Stimulated activated CD4-positive, alpha-beta T cell treated with anti-CD3 and anti-CD28 coated beads, Interleukin-4, amount 100 ng/mL, for 48 hours (primary cell): ENCODE measurements around the gene CEP85L.
A peak's percentile ranks its signal among the peaks of the same experiment; 100 is the strongest.

ENCODE experiments used
- DNase-seq, 2 donors: peaks; one replicate each; pipeline ENCODE4 v3.0.0-alpha.2; 2020; ENCODE audit warnings: low read depth in 2 of 2

The CEP85L gene

GRCh38 chr6:118651282-118652050, at the start of gene CEP85L:
TSS of gene CEP85L (minus strand) at chr6:118651591. CDS start at chr6:118651269, 322 bp downstream.
- DNase-seq, result peak; percentile 88 to 90

GRCh38 chr6:118700531-118700930, 49.1 kb upstream of the CEP85L start:
- no peak for DNase-seq

GRCh38 chr6:118697554-118697953, 46.2 kb upstream of the CEP85L start:
- no peak for DNase-seq

DNA sequence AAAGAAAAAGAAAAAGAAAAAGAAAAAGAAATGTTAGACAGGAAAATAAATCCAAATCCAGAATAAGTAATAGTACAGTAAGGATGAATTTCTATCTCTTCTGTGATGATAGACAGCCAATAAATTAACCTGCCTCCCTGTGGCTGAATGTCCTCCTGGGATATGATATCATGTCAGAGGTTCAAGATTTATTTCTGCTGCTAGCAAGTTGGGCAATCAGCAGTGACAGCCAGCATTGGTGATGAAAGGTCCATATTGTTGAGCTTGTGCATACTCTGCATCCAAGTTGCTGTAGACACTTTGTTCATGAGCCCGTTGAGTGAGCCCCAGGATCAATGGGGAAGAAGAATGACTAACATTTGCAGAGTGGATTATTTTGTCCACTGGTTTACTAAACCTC, 44.9 kb upstream of the CEP85L start:
- DNase-seq, result no peak

DNA sequence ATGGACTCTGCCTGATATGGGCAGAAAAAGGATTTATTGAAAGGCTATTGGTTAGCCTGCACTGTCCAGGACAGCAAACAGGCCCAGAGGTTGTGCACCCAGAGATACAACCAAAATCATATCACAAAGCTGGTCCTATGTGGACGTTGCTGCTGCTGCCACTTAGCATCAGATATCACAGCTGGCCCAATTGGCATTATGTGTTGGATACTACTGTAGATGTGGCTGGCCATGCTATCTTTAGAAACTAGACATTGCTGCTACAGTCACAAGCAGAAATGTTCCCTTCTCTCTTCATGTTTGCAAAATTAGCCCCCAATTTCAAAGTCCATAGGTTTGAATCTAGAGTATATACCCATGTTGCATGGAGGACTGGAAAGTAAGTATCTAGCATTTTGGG, 42.2 kb upstream of the CEP85L start:
- no peak for DNase-seq

DNA sequence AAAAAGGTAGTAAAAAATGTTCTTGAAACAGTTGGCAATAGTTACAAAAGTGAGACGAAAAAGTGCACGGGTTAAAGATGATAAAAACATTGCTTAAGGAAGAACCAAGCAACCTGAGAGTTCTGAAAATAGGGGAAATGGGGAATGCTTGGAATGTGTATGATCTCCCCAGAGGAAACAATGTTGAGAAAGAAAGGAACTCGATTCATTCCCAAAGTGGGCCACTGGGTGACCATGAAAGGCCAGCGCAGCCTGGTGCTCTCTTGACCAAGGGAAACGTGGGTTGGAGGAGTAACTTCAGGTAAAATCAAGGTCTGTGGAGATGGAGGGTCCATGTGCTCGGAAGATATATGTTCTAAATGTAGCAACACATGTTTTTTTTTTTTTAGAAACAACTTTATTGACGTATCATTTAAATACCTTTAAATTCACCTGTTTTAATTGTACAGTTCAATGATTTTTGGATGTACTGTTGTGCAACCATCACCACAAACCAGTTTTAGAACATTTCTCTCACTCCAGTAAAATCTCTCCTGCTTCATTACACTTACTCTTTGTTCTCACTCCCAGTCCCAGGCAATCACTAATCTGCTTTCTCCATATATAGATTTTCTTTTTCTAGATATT, 34.5 kb upstream of the CEP85L start:
- no peak for DNase-seq

DNA sequence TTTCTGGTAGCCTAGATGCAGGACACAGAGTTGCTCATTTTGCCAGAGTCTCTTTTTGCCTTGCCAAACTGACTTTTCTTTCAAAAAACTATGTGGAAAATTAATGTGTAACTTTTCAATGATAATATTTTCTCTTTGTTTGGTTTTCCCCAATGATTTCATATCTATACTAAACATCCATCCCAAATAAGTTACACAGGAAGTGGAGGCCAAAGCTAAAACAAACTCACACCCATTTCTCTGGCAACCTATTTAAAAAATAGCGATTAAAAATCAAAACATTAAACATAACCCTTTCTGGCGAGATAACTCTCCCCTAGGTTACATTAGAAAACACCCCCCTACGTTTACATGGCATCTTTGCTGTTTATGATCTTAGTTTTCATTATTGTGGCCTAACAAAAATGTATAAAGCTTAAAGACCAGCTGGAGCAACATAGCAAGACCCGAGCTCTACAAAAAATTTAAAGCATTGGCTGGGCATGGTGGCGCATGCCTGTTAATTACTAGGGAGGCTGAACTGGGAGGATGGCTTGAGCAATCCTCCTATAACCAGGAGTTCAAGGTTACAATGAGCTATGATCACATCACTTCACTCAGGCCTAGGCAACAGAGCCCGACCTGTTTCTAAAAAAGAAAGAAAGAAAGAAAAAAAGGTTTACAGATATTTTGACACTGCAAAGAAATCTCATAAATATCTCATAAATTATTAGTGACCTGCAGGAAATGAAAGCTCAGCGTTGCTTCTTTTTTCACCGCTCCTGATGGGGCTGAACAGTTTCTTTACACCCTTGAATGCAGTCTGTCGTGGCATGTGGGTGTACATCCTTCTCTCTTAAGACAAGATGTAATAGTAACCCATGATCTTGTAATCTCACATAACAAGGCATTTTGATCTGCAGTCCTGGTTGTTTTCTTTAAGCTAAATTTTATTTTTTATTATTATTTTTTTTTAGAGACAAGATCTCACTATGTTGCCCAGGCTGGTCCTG, 32.8 kb upstream of the CEP85L start:
- no peak for DNase-seq

DNA sequence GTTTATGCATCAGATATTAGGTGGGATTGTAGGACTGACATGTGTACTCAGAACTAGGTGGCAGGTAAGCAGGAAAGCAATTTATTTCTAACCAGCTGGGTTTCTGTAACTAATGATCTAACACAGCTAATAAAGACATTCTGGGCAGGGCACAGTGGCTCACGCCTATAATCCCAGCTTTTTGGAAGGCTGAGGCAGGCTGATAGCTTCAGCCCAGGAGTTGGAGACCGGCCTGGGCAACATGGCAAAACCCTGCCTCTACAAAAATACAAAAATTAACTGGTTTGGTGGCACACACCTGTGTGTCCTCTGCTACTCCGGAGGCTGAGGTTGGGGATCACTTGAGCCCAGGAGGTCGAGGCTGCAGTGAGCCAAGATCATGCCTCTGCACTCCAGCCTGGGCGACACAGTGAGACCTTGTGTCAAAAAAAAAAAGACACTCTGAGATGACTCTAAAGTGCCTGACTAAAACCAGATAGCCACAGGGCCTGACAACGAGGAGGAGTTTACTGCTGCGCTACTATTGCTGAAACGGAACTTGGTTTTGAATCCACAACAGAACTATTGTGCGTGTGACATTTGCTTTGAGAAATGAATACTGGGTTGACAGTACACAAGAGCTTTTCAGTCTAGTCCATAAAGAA, 29.2 kb upstream of the CEP85L start:
- DNase-seq, result peak in 1 of 2 donors; percentile 16

DNA sequence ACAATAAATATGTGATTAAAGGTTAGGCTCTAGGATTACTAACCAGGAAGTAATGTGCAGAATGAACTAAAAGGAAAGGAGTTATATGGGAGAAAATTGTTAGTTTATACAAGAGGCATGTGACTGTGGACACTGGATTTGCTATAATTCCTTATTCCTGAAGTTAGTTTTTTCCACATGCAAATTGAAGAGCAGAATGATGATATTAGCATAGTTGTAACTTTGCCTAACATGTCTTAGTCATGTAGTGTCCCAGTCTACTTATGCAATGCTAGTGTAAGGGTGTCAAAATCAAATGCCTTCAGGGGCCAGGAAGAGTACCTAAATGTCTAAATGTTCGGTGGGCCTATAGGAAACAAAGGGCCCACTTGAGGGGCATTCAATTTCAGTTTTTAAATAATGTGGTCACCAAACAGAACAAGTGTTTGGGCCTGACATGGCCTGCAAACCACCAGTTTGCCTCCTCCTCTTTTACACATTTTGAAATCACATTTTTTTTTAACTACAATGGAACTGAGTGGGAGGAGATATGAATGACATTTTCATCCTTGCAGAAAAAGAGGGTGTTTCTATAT, 28.0 kb upstream of the CEP85L start:
- no peak for DNase-seq

GRCh38 chr6:118678866-118679265, 27.5 kb upstream of the CEP85L start:
- no peak for DNase-seq

DNA sequence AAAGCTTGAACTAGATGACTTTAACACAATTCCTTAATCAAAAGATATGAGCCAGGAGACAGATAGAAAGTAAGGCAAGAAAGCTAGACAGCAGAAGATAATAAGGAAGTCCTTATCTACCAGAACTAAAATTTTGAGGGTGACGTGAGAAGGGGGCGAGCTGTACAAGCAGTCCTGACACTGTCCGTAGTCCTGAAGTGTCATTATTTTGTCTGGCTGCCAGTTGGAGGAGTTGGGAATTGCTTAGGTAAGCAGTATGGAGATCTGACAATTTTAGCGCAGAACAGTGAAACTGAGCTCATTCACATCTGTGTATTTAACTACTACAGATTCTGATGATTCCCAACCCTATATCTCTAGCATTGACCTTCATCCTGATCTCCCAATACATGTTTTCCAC, 25.8 kb upstream of the CEP85L start:
- DNase-seq, result no peak

GRCh38 chr6:118675225-118675624, 23.8 kb upstream of the CEP85L start:
- DNase-seq, result no peak

DNA sequence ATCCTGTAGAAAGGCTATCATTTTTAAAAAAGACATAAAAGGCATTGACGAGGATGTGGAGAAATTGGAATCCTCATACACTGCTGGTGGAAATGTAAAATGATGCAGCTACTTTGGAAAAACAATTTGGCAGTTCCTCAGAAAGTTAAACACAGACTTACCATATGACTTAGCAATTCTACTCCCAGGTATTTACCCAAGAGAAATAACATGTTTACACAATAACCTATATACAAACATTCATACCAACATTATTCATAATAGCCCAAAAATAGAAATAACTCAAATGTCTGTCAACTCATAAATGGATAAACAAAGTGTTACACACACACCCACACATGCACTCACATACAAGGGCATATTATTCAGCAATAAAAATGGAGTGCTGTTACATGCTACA, 23.4 kb upstream of the CEP85L start:
- DNase-seq, result no peak

- no peak for DNase-seq
Measured at GRCh38 chr6:118672678-118673077, 21.3 kb upstream of the CEP85L start.

GRCh38 chr6:118669561-118669960, 18.2 kb upstream of the CEP85L start:
- no peak for DNase-seq

DNA sequence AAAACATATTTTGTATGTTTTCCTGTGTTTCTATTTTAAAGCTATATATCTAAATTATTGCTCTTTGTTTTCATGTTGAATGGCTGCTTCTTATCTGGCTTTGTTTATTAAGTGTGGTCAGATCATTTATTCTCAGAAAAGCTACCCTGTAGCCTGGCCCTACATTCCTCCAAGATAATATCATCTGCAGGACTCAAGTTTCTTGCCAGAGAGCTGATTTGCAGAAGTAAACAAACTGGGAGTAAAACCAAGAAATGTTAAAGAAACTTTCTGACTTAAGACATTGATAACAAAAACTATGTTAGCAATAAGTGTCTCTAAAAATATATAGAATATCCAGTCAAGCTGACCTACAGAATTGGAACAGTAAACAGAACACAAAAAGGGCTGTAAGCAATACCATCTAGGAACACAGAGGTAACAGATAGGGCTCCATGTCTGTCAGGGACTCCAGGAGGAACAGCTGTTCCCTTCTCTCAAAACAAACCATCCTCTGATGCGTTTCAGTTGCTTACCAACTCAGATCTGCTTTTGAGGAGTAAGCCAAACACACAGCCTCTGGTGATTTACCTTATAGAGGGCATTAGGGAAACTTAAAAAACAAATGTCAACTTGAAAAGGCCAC, 17.5 kb upstream of the CEP85L start:
- no peak for DNase-seq

DNA sequence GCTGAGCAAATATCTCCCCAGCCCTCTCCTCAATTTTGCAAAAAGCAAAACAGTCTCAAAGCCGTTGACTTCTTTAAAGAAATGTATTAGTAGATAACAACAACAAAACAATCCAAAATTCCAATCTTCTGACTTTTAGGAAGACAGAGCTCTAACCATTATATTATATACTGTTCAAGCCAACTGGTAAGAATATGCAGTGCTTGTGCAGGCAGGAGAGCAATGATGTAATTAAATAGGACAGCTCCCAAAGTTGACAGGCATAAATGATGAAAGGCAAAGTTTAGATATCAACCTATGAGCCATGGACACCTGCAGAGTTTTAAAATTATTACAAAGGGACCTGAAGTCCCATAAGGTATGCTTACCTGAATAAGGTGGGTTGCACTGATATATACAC, 16.6 kb upstream of the CEP85L start:
- no peak for DNase-seq

GRCh38 chr6:118665011-118665410, 13.6 kb upstream of the CEP85L start:
- DNase-seq, result no peak

DNA sequence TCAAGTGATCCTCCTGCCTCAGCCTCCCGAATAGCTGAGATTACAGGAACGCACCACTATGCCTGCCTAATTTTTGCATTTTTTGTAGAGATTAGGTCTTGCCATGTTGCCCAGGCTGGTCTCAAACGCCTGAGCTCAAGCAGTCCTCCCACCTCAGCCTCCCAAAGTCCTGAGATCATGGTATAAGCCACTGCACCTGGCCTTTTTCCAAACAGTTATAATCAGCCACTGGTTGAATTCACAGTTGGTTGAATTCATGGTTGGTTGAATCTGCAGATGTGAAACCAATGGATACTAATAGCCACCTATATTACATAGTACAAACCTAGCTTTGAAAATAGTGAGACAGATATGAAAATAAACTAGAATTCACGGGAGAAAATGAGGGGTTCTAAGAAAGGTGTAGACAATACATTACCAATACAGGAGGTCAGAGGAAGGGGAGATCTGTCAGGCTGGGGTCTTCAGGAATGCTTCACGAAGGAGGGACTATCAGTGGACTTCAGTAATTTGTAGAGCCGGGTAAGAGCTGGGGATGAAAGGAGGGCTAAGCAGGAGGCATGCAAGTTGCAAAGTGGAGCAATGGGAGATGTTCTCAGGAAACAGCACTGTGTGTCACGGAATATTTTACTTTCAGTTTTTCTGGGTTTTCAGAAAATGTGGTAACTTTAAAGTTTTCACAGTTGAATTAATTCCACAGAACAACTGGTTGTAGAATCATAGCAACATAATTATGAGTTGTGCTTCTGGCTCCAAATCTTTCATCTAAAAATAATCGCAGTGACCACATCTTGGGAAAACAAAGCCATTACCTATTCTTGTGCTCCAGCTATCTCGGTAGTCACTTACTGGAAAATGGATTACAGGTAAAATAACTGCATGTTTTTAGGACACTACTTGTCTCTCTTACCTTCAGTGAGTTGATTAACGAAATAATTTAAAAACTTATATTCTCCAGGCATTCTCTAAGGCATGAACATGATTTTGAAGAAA, 12.9 kb upstream of the CEP85L start:
- no peak for DNase-seq

- no peak for DNase-seq
Measured at GRCh38 chr6:118661831-118662230, 10.4 kb upstream of the CEP85L start.
